Measurements from ENCODE around the gene KIRREL3. TPM values are rescaled to one million over a fixed set of nuclear protein-coding genes. Genes with fewer than 3 reads are reported as not detected.

Gene KIRREL3
- total and polyA plus RNA-seq, 10 donors = 0.50 to 5.4 (median 2.0) TPM

DNA sequence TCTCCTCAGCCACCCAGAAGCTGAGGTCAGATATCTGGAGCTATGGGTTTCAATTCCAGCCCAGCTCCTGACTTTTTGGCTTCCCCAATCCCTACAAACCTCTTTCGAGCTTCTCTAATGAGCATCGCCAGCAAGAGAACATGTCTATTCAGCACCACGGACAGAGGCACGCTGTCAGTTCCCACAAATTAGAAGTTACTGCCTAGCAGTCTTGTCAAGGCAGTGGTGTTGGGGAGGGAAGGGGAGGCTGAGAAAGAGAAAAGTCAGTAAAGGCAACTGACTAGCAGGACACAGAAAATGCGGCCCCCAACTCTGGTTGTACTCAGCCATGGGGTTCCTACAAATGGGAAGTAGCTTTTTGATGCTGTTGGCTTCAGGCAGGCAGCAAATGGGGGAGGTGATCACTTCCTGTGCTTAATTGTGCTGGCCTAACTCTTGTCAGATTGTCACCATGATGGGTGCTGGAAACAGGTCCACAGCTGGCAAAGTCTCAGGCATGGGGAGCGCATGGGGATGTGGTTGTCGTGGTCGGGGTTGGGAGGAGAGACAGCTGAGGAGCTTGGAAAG lies 439.2 kb downstream of the KIRREL3 start:
- Histone ChIP-seq H3K9me3 (no peaks in the 10 kb centered on the region), H3K4me3 (no peak overlapping the region), H3K36me3 (no peaks in the 10 kb centered on the region), H3K4me1 (no peaks in the 10 kb centered on the region), H3K27me3 (replicated peaks in 1 of 7) (peaks cover 0 to 42% (median 0%) of the 10 kb centered on the region in 7 donors), H3K27ac (no peak overlapping the region)
- no peak for TF ChIP-seq POLR2A (IDR thresholded peaks at IDR 0.05)
- TF ChIP-seq, protein P1, sequence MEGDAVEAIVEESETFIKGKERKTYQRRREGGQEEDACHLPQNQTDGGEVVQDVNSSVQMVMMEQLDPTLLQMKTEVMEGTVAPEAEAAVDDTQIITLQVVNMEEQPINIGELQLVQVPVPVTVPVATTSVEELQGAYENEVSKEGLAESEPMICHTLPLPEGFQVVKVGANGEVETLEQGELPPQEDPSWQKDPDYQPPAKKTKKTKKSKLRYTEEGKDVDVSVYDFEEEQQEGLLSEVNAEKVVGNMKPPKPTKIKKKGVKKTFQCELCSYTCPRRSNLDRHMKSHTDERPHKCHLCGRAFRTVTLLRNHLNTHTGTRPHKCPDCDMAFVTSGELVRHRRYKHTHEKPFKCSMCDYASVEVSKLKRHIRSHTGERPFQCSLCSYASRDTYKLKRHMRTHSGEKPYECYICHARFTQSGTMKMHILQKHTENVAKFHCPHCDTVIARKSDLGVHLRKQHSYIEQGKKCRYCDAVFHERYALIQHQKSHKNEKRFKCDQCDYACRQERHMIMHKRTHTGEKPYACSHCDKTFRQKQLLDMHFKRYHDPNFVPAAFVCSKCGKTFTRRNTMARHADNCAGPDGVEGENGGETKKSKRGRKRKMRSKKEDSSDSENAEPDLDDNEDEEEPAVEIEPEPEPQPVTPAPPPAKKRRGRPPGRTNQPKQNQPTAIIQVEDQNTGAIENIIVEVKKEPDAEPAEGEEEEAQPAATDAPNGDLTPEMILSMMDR (IDR thresholded peaks at IDR 0.05 in 8 of 11, conservative IDR thresholded peaks at IDR 0.05 in 3 of 11) = no peak
- intact Hi-C loops (cut with DNase I; ENCODE audit: low total_unique reads) = no loop called here
- 32 to 34% (median 32%) methylated on average over 8 of the region's 8 CpGs for WGBS, 5 donors
- DNase-seq = no peak

DNA sequence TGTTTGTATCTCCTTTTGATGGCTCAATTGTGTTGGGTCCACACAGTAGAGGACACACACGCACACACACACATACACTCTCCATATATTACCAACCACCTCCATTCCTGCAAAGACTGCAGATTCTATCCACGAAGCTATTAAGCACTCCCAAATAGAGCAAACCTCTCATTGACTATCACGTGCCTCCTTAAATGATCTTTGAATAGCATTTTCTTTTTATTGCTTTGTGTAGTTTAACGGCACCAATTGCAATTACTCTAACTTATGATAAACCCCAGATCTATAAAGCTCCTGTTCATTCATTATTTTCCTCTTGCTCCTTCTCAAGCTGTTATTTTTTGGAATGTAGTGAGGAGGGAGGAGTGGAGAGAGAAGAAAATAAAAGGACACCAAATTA lies 440.3 kb downstream of the KIRREL3 start:
- WGBS, 5 donors = 68 to 76% (median 72%) methylated on average over 4 of the region's 4 CpGs

DNA sequence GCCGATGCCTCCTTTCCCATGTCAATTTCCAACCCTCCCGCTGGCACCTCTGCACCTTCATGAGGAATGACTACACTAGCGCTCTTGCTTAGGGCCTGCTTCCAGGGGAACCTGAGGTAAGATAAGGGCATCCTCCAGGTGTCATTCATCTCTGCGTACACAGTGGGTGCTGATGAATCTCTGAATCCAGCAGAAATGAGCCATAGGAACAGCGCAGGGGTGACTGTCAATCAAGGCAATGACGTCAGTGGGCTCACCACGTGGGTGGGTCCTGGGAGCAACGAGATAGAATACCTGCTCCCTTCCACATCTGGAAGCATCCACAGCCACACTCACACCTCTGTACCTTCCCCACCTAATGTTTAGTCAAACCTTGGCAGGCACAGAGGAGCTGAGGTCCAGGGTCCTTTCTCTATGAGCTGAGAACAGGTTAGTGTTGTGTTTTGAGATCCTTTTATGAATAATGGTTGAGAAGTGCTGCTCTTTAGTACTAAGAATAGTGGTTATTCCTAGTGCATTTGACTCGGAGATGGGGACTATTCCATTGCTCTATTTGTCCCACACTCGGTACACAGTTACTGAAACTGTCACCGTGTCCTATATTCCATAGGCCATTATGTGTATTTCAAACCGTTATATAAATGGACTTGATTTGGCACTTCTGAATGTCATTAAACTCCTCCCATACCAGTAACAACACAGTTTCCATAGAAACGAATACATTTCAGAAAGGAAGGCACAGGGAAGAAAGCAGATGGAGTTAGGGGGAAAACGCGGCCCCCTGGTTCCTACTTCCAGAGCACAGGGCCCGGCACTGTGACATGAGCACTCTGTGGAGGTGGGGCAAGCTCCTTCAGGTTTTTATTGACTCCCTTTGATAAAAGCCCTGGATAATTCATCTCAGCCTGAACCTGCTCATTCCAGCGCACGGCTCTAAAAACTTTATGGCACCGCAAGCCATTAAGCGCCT lies 451.7 kb downstream of the KIRREL3 start:
- TF ChIP-seq POLR2A (IDR thresholded peaks at IDR 0.05) (no peak), POLR2AphosphoS5 (IDR thresholded peaks at IDR 0.05) (no peak)
- TF ChIP-seq, protein P1 (IDR thresholded peaks at IDR 0.05 in 8 of 11, conservative IDR thresholded peaks at IDR 0.05 in 3 of 11) = no peak
- Histone ChIP-seq H3K4me3 (no peak overlapping the region), H3K9me3 (no peaks in the 10 kb centered on the region), H3K4me1 (peaks cover 0 to 13% (median 5%) of the 10 kb centered on the region in 6 donors), H3K36me3 (no peaks in the 10 kb centered on the region), H3K27me3 (replicated peaks in 1 of 7) (peaks cover 0 to 14% (median 0%) of the 10 kb centered on the region in 7 donors), H3K27ac (no peak overlapping the region)
- intact Hi-C loops (cut with DNase I; ENCODE audit: low total_unique reads) = no loop called here
- DNase-seq = no peak
- 79 to 85% (median 84%) methylated on average over 19 to 20 of the region's 20 CpGs for WGBS, 5 donors

More for the DNA sequence above, 440.3 kb downstream of the KIRREL3 start:
- no peaks in the 10 kb centered on the region for H3K9me3 ChIP-seq
- no peak for DNase-seq
- no peak overlapping the region for H3K4me3 ChIP-seq
- peaks cover 0 to 32% (median 0%) of the 10 kb centered on the region in 7 donors for H3K27me3 ChIP-seq (replicated peaks in 1 of 7)
- H3K36me3 ChIP-seq = no peaks in the 10 kb centered on the region
- intact Hi-C loops (cut with DNase I; ENCODE audit: low total_unique reads) = no loop called here
- TF ChIP-seq POLR2A (IDR thresholded peaks at IDR 0.05) = no peak
- no peak for TF ChIP-seq POLR2AphosphoS5 (IDR thresholded peaks at IDR 0.05)
- TF ChIP-seq, protein P1 (IDR thresholded peaks at IDR 0.05 in 8 of 11, conservative IDR thresholded peaks at IDR 0.05 in 3 of 11) = no peak
- no peaks in the 10 kb centered on the region for H3K4me1 ChIP-seq
- no peak overlapping the region for H3K27ac ChIP-seq

DNA sequence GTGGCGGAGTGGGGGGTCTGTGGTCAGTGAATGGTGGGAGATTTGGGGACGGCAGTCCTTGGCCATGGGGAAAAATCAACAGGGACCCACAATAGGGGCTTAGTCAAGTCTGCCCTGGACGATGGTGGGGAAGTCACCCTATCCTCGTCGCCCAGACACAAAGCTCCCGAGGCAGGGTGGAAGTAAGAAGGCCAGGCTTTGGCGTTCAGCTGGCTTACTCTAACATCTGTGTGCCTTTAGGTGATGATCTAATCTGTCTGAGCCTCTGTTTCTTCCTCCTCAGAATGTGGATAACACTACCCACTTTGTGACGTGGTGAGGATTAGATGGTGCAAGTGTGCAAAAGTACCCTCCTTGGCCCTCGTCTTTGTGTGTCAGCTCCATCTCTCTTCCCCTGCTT lies 452.9 kb downstream of the KIRREL3 start:
- intact Hi-C loops (cut with DNase I; ENCODE audit: low total_unique reads) = no loop called here
- WGBS, 5 donors = 78 to 94% (median 83%) methylated on average over 9 of the region's 9 CpGs
- H3K4me1 ChIP-seq = peaks cover 0 to 25% (median 6%) of the 10 kb centered on the region in 6 donors

More for the DNA sequence above, 452.9 kb downstream of the KIRREL3 start:
- DNase-seq = no peak
- TF ChIP-seq POLR2AphosphoS5 (IDR thresholded peaks at IDR 0.05) = no peak
- no peak for TF ChIP-seq POLR2A (IDR thresholded peaks at IDR 0.05)
- TF ChIP-seq, protein P1 (IDR thresholded peaks at IDR 0.05 in 8 of 11, conservative IDR thresholded peaks at IDR 0.05 in 3 of 11) = no peak
- Histone ChIP-seq H3K27ac (no peak overlapping the region), H3K27me3 (replicated peaks in 1 of 7) (peaks cover 0 to 26% (median 0%) of the 10 kb centered on the region in 7 donors), H3K4me3 (no peak overlapping the region), H3K36me3 (no peaks in the 10 kb centered on the region), H3K9me3 (no peaks in the 10 kb centered on the region)
